Measurements from ENCODE around the gene UNC80. TPM values are rescaled to one million over a fixed set of nuclear protein-coding genes. Genes with fewer than 3 reads are reported as not detected.
"Not testable (repeated sequence)": the region's sequence is repeated elsewhere in the genome, so short reads cannot be mapped to it uniquely, and the experiment has no call there.

UNC80 gene
- total RNA-seq, 4 donors from 2014 or later, result under 0.01 to 3.0 (median 0.45) TPM

DNA sequence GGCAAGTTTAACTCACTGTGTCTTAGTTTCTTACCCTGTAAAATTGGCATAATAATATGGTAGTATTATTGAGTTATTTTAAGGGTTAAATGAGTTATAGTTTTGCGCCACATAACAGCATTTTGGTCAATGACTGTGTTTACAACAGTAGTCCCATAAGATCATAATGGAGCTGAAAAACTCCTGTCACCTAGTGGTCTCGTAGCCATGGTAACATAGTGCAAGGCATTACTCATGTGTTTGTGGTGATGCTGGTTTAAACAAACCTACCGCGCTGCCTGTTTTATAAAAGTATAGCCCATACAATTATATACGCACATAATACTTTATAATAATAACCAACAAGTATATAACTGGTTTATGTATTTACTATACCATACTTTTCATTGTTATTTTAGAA, 15.8 kb downstream of the UNC80 start:
- H3K27me3 ChIP-seq, result no peaks in the 10 kb centered on the region

DNA sequence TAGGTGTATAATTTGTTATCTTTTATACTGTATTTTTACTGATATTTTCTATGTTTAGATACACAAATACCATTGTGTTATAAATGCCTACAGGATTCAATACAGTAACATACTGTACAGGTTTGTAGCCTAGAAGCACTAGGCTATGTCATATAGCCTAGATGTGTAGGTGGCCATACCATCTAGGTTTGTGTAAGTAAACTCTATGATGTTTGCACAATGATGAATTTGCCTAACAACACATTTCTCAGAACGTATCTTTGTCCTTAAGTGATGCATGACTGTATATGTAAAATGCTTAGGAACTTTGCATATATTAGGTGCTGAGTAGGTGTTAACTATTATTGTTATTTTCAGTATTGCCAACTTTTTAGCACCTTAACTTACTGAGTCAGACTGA, 17.3 kb downstream of the UNC80 start:
- no peak for TF ChIP-seq POLR2A (IDR thresholded peaks at IDR 0.05)
- TF ChIP-seq, protein P1, sequence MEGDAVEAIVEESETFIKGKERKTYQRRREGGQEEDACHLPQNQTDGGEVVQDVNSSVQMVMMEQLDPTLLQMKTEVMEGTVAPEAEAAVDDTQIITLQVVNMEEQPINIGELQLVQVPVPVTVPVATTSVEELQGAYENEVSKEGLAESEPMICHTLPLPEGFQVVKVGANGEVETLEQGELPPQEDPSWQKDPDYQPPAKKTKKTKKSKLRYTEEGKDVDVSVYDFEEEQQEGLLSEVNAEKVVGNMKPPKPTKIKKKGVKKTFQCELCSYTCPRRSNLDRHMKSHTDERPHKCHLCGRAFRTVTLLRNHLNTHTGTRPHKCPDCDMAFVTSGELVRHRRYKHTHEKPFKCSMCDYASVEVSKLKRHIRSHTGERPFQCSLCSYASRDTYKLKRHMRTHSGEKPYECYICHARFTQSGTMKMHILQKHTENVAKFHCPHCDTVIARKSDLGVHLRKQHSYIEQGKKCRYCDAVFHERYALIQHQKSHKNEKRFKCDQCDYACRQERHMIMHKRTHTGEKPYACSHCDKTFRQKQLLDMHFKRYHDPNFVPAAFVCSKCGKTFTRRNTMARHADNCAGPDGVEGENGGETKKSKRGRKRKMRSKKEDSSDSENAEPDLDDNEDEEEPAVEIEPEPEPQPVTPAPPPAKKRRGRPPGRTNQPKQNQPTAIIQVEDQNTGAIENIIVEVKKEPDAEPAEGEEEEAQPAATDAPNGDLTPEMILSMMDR (IDR thresholded peaks at IDR 0.05), result no peak
- no peak overlapping the region for H3K4me3 ChIP-seq
- H3K27me3 ChIP-seq, result no peaks in the 10 kb centered on the region
- no peak for DNase-seq
- no peaks in the 10 kb centered on the region for H3K36me3 ChIP-seq
- H3K4me1 ChIP-seq, result no peaks in the 10 kb centered on the region
- intact Hi-C loops (cut with DNase I; ENCODE audit: low total_unique reads), result no loop called here
- H3K27ac ChIP-seq, result no peak overlapping the region
- H3K9me3 ChIP-seq, result no peaks in the 10 kb centered on the region

More for the DNA sequence above, 15.8 kb downstream of the UNC80 start:
- DNase-seq, result no peak
- H3K4me3 ChIP-seq, result no peak overlapping the region
- H3K4me1 ChIP-seq, result no peaks in the 10 kb centered on the region
- intact Hi-C loops (cut with DNase I; ENCODE audit: low total_unique reads), result no loop called here
- no peaks in the 10 kb centered on the region for H3K36me3 ChIP-seq
- H3K27ac ChIP-seq, result no peak overlapping the region
- H3K9me3 ChIP-seq, result no peaks in the 10 kb centered on the region
- TF ChIP-seq, protein P1 (IDR thresholded peaks at IDR 0.05), result no peak
- TF ChIP-seq POLR2A (IDR thresholded peaks at IDR 0.05), result no peak

DNA sequence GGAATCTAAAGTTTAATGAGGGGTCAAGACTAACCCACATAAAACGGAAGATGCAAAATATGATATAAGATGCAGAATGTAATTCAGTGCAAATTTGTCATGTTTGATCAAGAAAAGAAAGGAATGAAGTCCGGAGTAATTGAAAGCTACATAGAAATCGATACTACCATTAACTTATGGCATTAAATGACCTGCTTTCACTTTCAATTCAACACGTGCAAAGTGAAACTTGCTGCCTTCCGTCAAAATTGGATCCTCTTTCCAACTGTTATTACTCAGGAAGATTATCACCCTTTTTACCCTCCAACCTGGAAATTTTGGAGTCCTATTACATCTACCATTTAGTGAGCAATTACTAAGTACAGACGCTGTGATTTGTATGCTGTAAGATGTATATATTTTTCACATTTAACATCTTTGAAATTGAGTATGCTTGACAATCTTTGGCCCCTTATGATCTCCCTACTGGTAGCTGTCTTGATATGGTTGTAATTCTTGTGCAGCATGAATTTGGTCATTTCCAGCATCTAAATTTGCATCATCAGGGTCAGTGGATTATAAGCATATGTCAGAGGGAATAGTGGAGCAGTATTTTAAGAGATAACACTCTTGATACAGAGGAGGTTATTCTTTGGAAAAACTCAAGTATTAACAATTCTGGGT, 18.6 kb downstream of the UNC80 start:
- DNase-seq, result no peak
- no peaks in the 10 kb centered on the region for H3K9me3 ChIP-seq
- intact Hi-C loops (cut with DNase I; ENCODE audit: low total_unique reads), result no loop called here

DNA sequence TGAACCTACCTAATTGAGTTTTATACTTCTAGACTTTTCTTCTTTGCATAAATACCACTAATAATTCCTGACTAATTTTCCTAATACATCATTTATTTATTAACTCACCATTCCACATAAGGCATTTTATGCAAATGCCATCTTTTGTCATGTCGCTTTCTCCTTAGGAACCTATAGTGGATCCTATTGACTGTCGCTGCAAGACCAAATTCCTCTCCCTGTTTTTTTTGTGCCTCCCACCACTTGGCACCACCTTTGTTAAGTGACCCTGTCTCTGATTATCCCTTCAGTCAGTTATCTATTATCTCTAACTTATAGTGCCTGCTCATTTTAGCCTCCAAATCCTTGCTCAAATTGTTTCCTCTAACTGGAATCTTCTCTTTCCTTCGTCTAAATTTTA, 19.5 kb downstream of the UNC80 start:
- TF ChIP-seq, protein P1 (IDR thresholded peaks at IDR 0.05), result no peak
- TF ChIP-seq POLR2A (IDR thresholded peaks at IDR 0.05), result no peak
- no peaks in the 10 kb centered on the region for H3K9me3 ChIP-seq
- H3K4me1 ChIP-seq, result no peaks in the 10 kb centered on the region
- no peaks in the 10 kb centered on the region for H3K36me3 ChIP-seq
- H3K4me3 ChIP-seq, result no peak overlapping the region
- H3K27ac ChIP-seq, result no peak overlapping the region
- no peaks in the 10 kb centered on the region for H3K27me3 ChIP-seq
- no peak for DNase-seq
- intact Hi-C loops (cut with DNase I; ENCODE audit: low total_unique reads), result no loop called here

More for the DNA sequence above, 18.6 kb downstream of the UNC80 start:
- Histone ChIP-seq H3K27ac (no peak overlapping the region), H3K27me3 (no peaks in the 10 kb centered on the region), H3K4me3 (no peak overlapping the region), H3K36me3 (no peaks in the 10 kb centered on the region), H3K4me1 (no peaks in the 10 kb centered on the region)
- TF ChIP-seq, protein P1 (IDR thresholded peaks at IDR 0.05), result no peak
- no peak for TF ChIP-seq POLR2A (IDR thresholded peaks at IDR 0.05)

DNA sequence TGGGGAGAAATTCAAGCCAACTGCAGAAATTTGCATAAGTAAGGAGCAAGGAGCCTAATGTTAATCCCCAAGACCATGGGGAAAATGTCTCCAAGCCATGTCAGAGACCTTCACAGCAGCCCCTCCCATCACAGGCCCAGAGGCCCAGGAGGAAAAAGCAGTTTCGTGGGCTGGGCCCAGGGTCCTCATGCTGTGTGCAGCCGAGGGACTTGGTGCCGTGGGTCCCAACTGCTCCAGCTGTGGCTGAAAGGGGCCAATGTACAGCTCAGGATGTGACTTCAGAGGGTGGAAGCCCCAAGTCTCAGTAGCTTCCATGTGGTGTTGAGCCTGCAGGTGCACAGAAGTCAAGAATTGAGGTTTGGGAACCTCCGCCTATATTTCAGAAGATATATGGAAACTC, 23.8 kb downstream of the UNC80 start:
- intact Hi-C loops (cut with DNase I; ENCODE audit: low total_unique reads); DNase-seq; H3K27me3 ChIP-seq; H3K36me3 ChIP-seq; H3K9me3 ChIP-seq; H3K4me3 ChIP-seq; H3K27ac ChIP-seq; H3K4me1 ChIP-seq: not testable (repeated sequence)

DNA sequence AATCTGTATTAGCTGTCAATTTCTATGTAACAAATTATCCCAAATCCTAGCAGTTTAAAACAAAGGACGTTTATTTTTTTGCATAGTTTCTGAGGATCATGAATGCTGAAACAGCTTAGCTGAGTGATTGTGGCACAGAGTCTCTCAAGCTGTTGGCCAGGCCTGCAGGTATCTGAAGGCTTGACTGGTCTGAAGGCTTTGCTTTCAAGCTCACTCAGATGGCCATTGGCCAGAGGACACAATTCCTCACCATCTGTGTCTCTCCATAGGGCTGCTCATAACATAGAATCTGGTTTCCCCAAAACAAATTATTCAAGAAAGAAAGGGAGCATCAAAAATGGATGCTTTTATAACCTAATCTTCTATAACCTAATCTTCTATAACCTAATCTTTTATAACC, 33.7 kb downstream of the UNC80 start:
- H3K36me3 ChIP-seq, result no peaks in the 10 kb centered on the region
- H3K27ac ChIP-seq, result no peak overlapping the region
- intact Hi-C loops (cut with DNase I; ENCODE audit: low total_unique reads), result no loop called here
- H3K27me3 ChIP-seq, result no peaks in the 10 kb centered on the region
- no peak for DNase-seq
- no peaks in the 10 kb centered on the region for H3K4me1 ChIP-seq
- no peaks in the 10 kb centered on the region for H3K9me3 ChIP-seq
- H3K4me3 ChIP-seq, result no peak overlapping the region
- TF ChIP-seq, protein P1 (IDR thresholded peaks at IDR 0.05), result no peak
- no peak for TF ChIP-seq POLR2A (IDR thresholded peaks at IDR 0.05)
